Keratinocyte (primary cell): Measurements from ENCODE around the gene FRMD7. TPM values are rescaled to one million over a fixed set of nuclear protein-coding genes. Genes with fewer than 3 reads are reported as not detected.
A peak's percentile ranks its signal among the peaks of the same experiment; 100 is the strongest.

Experiments used
- DNase-seq: peaks from one replicate; pipeline ENCODE4 v3.0.0-alpha.2; 2011; ENCODE audit warnings: low read depth, missing footprints, low spot score
- FAIRE-seq: peaks from 2 replicates; lab custom pipeline; 2011; peaks lifted over from hg19 to GRCh38; lab: Jason Lieb, UNC
- H2AFZ ChIP-seq: 2 replicates; pipeline ENCODE4 v1.6.0; 2012; ENCODE audit warnings: low read length, control low read depth, inconsistent platforms; ENCODE audit not compliant: control insufficient read depth
- H3K27ac ChIP-seq: 2 replicates; pipeline ENCODE4 v1.5.1; 2011; ENCODE audit warnings: low read length; ENCODE audit not compliant: control insufficient read depth, insufficient read depth
- H3K27me3 ChIP-seq: 3 replicates; pipeline ENCODE4 v1.6.0; 2011; ENCODE audit warnings: low read length; ENCODE audit not compliant: control insufficient read depth, insufficient read depth; ENCODE audit errors: extremely low read depth
- H3K36me3 ChIP-seq, 2 experiments: 2 replicates in 1 of 2; 3 replicates in 1 of 2; pipeline ENCODE4 v1.5.1; 2011; ENCODE audit warnings: low read length in 2 of 2, mild to moderate bottlenecking in 1 of 2; ENCODE audit not compliant: control insufficient read depth in 2 of 2, insufficient read depth in 2 of 2; ENCODE audit errors: extremely low read depth in 1 of 2
- H3K4me1 ChIP-seq: 3 replicates; pipeline ENCODE4 v1.5.1; 2011; ENCODE audit warnings: low read length; ENCODE audit not compliant: control insufficient read depth, insufficient read depth; ENCODE audit errors: extremely low read depth
- H3K4me2 ChIP-seq: 3 replicates; pipeline ENCODE4 v1.6.0; 2011; ENCODE audit warnings: low read depth, low read length; ENCODE audit not compliant: control insufficient read depth, insufficient read depth; ENCODE audit errors: extremely low read depth
- H3K4me3 ChIP-seq, 3 experiments: fragments of 200-600 bp in 1 of 3; sonication (generic) in 1 of 3; 2 replicates in 2 of 3; 3 replicates in 1 of 3; pipeline ENCODE4 v1.5.1; 2011 to 2016; ENCODE audit warnings: low read length in 3 of 3, mild to moderate bottlenecking in 3 of 3, control low read depth in 2 of 3, inconsistent platforms in 1 of 3, low read depth in 1 of 3, mixed read lengths in 1 of 3, mixed run types in 1 of 3, moderate library complexity in 1 of 3; ENCODE audit not compliant: control insufficient read depth in 2 of 3, insufficient read depth in 2 of 3; ENCODE audit errors: extremely low read depth in 1 of 3
- H3K79me2 ChIP-seq: 2 replicates; pipeline ENCODE4 v1.6.0; 2012; ENCODE audit warnings: low read length; ENCODE audit not compliant: control insufficient read depth, insufficient read depth
- H3K9ac ChIP-seq: 3 replicates; pipeline ENCODE4 v1.6.0; 2011; ENCODE audit warnings: low read length; ENCODE audit not compliant: control insufficient read depth, insufficient read depth; ENCODE audit errors: extremely low read depth
- H3K9me1 ChIP-seq: 3 replicates; pipeline ENCODE4 v1.6.0; 2011; ENCODE audit warnings: low read length; ENCODE audit not compliant: control insufficient read depth, insufficient read depth; ENCODE audit errors: extremely low read depth
- H3K9me3 ChIP-seq: 2 replicates; pipeline ENCODE4 v1.5.1; 2012; ENCODE audit warnings: low read depth, low read length; ENCODE audit not compliant: control insufficient read depth
- H4K20me1 ChIP-seq: 3 replicates; pipeline ENCODE4 v1.6.0; 2011; ENCODE audit warnings: low read length; ENCODE audit not compliant: control insufficient read depth, insufficient read depth; ENCODE audit errors: extremely low read depth
- EZH2 ChIP-seq: IDR thresholded peaks from one replicate; pipeline ENCODE4 v1.6.1; 2012; ENCODE audit warnings: inconsistent platforms, mild to moderate bottlenecking, low read length, moderate library complexity
- dilution Hi-C: fragments of 300-500 bp; cut with MboI; formaldehyde crosslinking; loops from one replicate; pipeline ENCODE4 v1.7.0; 2020; ENCODE audit warnings: low sequenced_read_pairs; ENCODE audit not compliant: extremely low pct_ligation_motif_present
- polyA plus RNA-seq, 5 experiments: library from polyadenylated mRNA; depleted of rRNA in 3 of 5; stranded (reverse) in 3 of 5; stranded (forward) in 1 of 5; unstranded in 1 of 5; fragments of >200 nt; gene quantifications; 1 replicate in 1 of 5; 2 replicates in 3 of 5; 3 replicates in 1 of 5; pipeline versions ENCODE4 v1.2.1 to v1.2.3, GENCODE V29; 2011 to 2012; ENCODE audit warnings: missing spikeins in 2 of 5, low read depth in 1 of 5, low replicate concordance in 1 of 5
- TF ChIP-seq, protein P1 (sequence below), 3 experiments: IDR thresholded peaks in 1 of 3; conservative IDR thresholded peaks in 1 of 3; optimal IDR thresholded peaks in 1 of 3; 2 replicates in 2 of 3; 3 replicates in 1 of 3; pipeline versions ENCODE3 to v1.5.1; 2011; ENCODE audit warnings: low read length in 3 of 3, mild to moderate bottlenecking in 3 of 3, moderate library complexity in 2 of 3, control low read depth in 1 of 3, inconsistent platforms in 1 of 3; ENCODE audit not compliant: insufficient read depth in 2 of 3; ENCODE audit errors: extremely low read depth in 1 of 3

The FRMD7 gene
- polyA plus RNA-seq, 1 donor (not counting 4 experiments of a cell fraction or from before 2014, with no cell fraction given) = not detected

DNA sequence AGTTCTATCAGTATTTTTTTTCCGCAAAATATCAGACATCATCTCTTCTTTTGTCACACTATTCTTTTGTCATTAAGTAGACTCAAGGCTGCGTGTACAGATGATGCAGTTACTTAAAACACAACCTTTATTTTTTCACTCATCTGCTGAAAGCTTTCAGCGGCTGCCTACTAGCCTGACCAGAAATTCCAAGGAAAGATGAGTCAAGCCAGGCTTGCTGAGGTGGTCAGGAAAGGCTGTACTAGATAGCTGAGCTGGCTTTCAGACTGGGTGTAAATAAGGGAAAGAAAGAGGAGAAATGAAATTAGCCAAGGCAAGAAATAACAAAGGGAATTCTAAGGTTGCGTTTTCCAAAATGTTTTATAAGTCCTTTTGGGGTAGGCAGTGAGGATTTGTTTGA, 86.8 kb downstream of the FRMD7 start:
- Histone ChIP-seq H3K27me3 (no peaks in the 10 kb centered on the region), H4K20me1 (no peaks in the 10 kb centered on the region), H3K36me3 (no peaks in the 10 kb centered on the region), H3K4me2 (no peak overlapping the region), H3K27ac (no peak overlapping the region), H3K4me3 (no peak overlapping the region), H3K79me2 (peaks cover 8% of the 10 kb centered on the region), H2AFZ (no peak overlapping the region), H3K4me1 (no peaks in the 10 kb centered on the region), H3K9me3 (no peaks in the 10 kb centered on the region), H3K9me1 (no peaks in the 10 kb centered on the region), H3K9ac (no peak overlapping the region)
- FAIRE-seq (peak; percentile 53), DNase-seq (no peak)
- dilution Hi-C loops = no loop called here
- TF ChIP-seq, protein P1, sequence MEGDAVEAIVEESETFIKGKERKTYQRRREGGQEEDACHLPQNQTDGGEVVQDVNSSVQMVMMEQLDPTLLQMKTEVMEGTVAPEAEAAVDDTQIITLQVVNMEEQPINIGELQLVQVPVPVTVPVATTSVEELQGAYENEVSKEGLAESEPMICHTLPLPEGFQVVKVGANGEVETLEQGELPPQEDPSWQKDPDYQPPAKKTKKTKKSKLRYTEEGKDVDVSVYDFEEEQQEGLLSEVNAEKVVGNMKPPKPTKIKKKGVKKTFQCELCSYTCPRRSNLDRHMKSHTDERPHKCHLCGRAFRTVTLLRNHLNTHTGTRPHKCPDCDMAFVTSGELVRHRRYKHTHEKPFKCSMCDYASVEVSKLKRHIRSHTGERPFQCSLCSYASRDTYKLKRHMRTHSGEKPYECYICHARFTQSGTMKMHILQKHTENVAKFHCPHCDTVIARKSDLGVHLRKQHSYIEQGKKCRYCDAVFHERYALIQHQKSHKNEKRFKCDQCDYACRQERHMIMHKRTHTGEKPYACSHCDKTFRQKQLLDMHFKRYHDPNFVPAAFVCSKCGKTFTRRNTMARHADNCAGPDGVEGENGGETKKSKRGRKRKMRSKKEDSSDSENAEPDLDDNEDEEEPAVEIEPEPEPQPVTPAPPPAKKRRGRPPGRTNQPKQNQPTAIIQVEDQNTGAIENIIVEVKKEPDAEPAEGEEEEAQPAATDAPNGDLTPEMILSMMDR (optimal IDR thresholded peaks at IDR 0.05 in 1 of 3, IDR thresholded peaks at IDR 0.05 in 1 of 3, conservative IDR thresholded peaks at IDR 0.05 in 1 of 3; ENCODE audit: extremely low read depth in 1 of 3, insufficient read depth in 2 of 3, low read length in 3 of 3) = no peak

- no peak for TF ChIP-seq EZH2
- TF ChIP-seq, protein P1 (optimal IDR thresholded peaks at IDR 0.05 in 1 of 3, IDR thresholded peaks at IDR 0.05 in 1 of 3, conservative IDR thresholded peaks at IDR 0.05 in 1 of 3; ENCODE audit: extremely low read depth in 1 of 3, insufficient read depth in 2 of 3, low read length in 3 of 3) = no peak
These were observed 87.8 kb downstream of the FRMD7 start for GRCh38 chrX:132040066-132040465.

More at GRCh38 chrX:132040066-132040465, 87.8 kb downstream of the FRMD7 start:
- Histone ChIP-seq H3K36me3 (no peaks in the 10 kb centered on the region), H3K4me2 (no peak overlapping the region), H3K4me1 (no peaks in the 10 kb centered on the region), H3K9me1 (no peaks in the 10 kb centered on the region), H3K27ac (no peak overlapping the region), H3K4me3 (no peak overlapping the region), H3K79me2 (peaks cover 8% of the 10 kb centered on the region), H2AFZ (no peak overlapping the region), H3K9ac (no peak overlapping the region), H3K9me3 (no peaks in the 10 kb centered on the region), H3K27me3 (no peaks in the 10 kb centered on the region), H4K20me1 (no peaks in the 10 kb centered on the region)
- dilution Hi-C loops = no loop called here
- DNase-seq (no peak), FAIRE-seq (no peak)
